ENCODE data around the gene SPRN. TPM values are rescaled to one million over a fixed set of nuclear protein-coding genes. Genes with fewer than 3 reads are reported as not detected.
A peak's percentile ranks its signal among the peaks of the same experiment; 100 is the strongest.
"Not testable (repeated sequence)": the region's sequence is repeated elsewhere in the genome, so short reads cannot be mapped to it uniquely, and the experiment has no call there.

SPRN gene
- total RNA-seq, 2 donors from 2014 or later: not detected

GRCh38 chr10:133394064-133394663 lies 30.3 kb downstream of the SPRN start, which contains the start of gene MTG1:
TSS of gene MTG1 (plus strand) at chr10:133394157. CDS start at chr10:133394221, 64 bp downstream.
- peak; percentile 94 for ATAC-seq
- DNase-seq: peak; percentile 92 to 97
- intact Hi-C loops (cut with DNase I, micrococcal nuclease): no loop called here

GRCh38 chr10:133393401-133394063 lies 30.9 kb downstream of the SPRN start:
- intact Hi-C loops (cut with DNase I, micrococcal nuclease): no loop called here
- DNase-seq (no peak), ATAC-seq (no peak)

GRCh38 chr10:133391761-133392518 lies 32.5 kb downstream of the SPRN start:
- DNase-seq (no peak), ATAC-seq (no peak)
- intact Hi-C loops (cut with DNase I, micrococcal nuclease): no loop called here

- DNase-seq (no peak), ATAC-seq (no peak)
- intact Hi-C loops (cut with DNase I, micrococcal nuclease): no loop called here
Observed at GRCh38 chr10:133391249-133391635, 33.2 kb downstream of the SPRN start.

- DNase-seq (no peak), ATAC-seq (no peak)
- intact Hi-C loops (cut with DNase I, micrococcal nuclease): no loop called here
Observed at GRCh38 chr10:133390597-133391248, 33.7 kb downstream of the SPRN start.

- DNase-seq: peak in 1 of 2 donors; percentile 44
- intact Hi-C loops (cut with DNase I, micrococcal nuclease): no loop called here
- ATAC-seq: no peak
Observed at GRCh38 chr10:133388973-133389818, 35.2 kb downstream of the SPRN start.

GRCh38 chr10:133388236-133388972 lies 36.0 kb downstream of the SPRN start:
- intact Hi-C loops (cut with DNase I, micrococcal nuclease): no loop called here
- DNase-seq (peak in 1 of 2 donors; percentile 4), ATAC-seq (no peak)

- DNase-seq; intact Hi-C loops (cut with DNase I, micrococcal nuclease); ATAC-seq: not testable (repeated sequence)
Observed at GRCh38 chr10:133386951-133387350, 37.5 kb downstream of the SPRN start.

- intact Hi-C loops (cut with DNase I, micrococcal nuclease): no loop called here
- no peak for ATAC-seq
- no peak for DNase-seq
Observed at GRCh38 chr10:133385214-133385613, 39.2 kb downstream of the SPRN start.

- intact Hi-C loops (cut with DNase I, micrococcal nuclease): no loop called here
- ATAC-seq: no peak
- no peak for DNase-seq
Observed at GRCh38 chr10:133384071-133384470, 40.4 kb downstream of the SPRN start.

- intact Hi-C loops (cut with DNase I, micrococcal nuclease): no loop called here
- ATAC-seq: no peak
- DNase-seq: no peak
Observed at GRCh38 chr10:133383551-133383950, 40.9 kb downstream of the SPRN start.

- ATAC-seq: no peak
- intact Hi-C loops (cut with DNase I, micrococcal nuclease): no loop called here
- DNase-seq: no peak
Observed at GRCh38 chr10:133381036-133381435, 43.4 kb downstream of the SPRN start.

- DNase-seq (peak in 1 of 2 donors; percentile 52), ATAC-seq (no peak)
- intact Hi-C loops (cut with DNase I, micrococcal nuclease): no loop called here
Observed at GRCh38 chr10:133379801-133380666, 44.4 kb downstream of the SPRN start.

GRCh38 chr10:133379152-133379800 lies 45.1 kb downstream of the SPRN start, which contains the start of gene PAOX:
TSS of gene PAOX (plus strand) at chr10:133379262. CDS start at chr10:133379317, 55 bp downstream.
- peak; percentile 52 for ATAC-seq
- DNase-seq: peak; percentile 72 to 81
- intact Hi-C loops (cut with DNase I, micrococcal nuclease): no loop called here

GRCh38 chr10:133378251-133379096 lies 46.0 kb downstream of the SPRN start:
- intact Hi-C loops (cut with DNase I, micrococcal nuclease): no loop called here
- ATAC-seq (peak; percentile 82), DNase-seq (peak; percentile 75 to 82)

Measured in left colon (tissue), 2 donors.